Mesendoderm (in vitro differentiated cells): ENCODE data around the gene MLLT1.

Experiments used
- DNase-seq: peaks from one replicate; pipeline ENCODE4 v3.0.0; 2013
- H2AK5ac ChIP-seq: 2 replicates; pipeline ENCODE4 v1.6.1; 2013; ENCODE audit warnings: low read length, inconsistent platforms
- H2BK120ac ChIP-seq: 2 replicates; pipeline ENCODE4 v1.6.1; 2013; ENCODE audit warnings: low read depth, mild to moderate bottlenecking, low read length, moderate library complexity, mixed read lengths
- H2BK15ac ChIP-seq: replicated peaks from 2 replicates; pipeline ENCODE4 v1.6.1; 2013; ENCODE audit warnings: low read depth, mild to moderate bottlenecking, moderate library complexity
- H2BK5ac ChIP-seq: 2 replicates; pipeline ENCODE4 v1.6.1; 2013; ENCODE audit warnings: low read length, inconsistent platforms
- H3K18ac ChIP-seq: 2 replicates; pipeline ENCODE4 v1.6.1; 2013; ENCODE audit warnings: mild to moderate bottlenecking, low read length, mixed read lengths
- H3K23ac ChIP-seq: one replicate; pipeline ENCODE4 v1.6.1; 2013; ENCODE audit warnings: low read length
- H3K27ac ChIP-seq: 2 replicates; pipeline ENCODE4 v1.5.1; 2013; ENCODE audit warnings: low read depth, mild to moderate bottlenecking, inconsistent platforms, low read length, moderate library complexity
- H3K27me3 ChIP-seq: 2 replicates; pipeline ENCODE4 v1.6.1; 2013; ENCODE audit warnings: low read length, control low read depth, mild to moderate bottlenecking, inconsistent platforms; ENCODE audit not compliant: insufficient read depth, poor library complexity
- H3K36me3 ChIP-seq: 2 replicates; pipeline ENCODE4 v1.6.1; 2013; ENCODE audit warnings: low read length, inconsistent platforms; ENCODE audit not compliant: control insufficient read depth, insufficient read depth
- H3K4ac ChIP-seq: one replicate; pipeline ENCODE4 v1.6.1; 2013; ENCODE audit warnings: low read depth, mild to moderate bottlenecking, low read length, moderate library complexity
- H3K4me1 ChIP-seq: 2 replicates; pipeline ENCODE4 v1.6.1; 2013; ENCODE audit warnings: low read depth, low read length, inconsistent platforms; ENCODE audit not compliant: control insufficient read depth
- H3K4me2 ChIP-seq: 2 replicates; pipeline ENCODE4 v1.6.1; 2013; ENCODE audit warnings: low read length
- H3K4me3 ChIP-seq: 2 replicates; pipeline ENCODE4 v1.5.1; 2013; ENCODE audit warnings: mild to moderate bottlenecking, low read length
- H3K56ac ChIP-seq: one replicate; pipeline ENCODE4 v1.6.1; 2013; ENCODE audit warnings: low read length
- H3K79me1 ChIP-seq: 2 replicates; pipeline ENCODE4 v1.6.1; 2013; ENCODE audit warnings: low read length, inconsistent platforms
- H3K79me2 ChIP-seq: 2 replicates; pipeline ENCODE4 v1.6.1; 2013; ENCODE audit warnings: mild to moderate bottlenecking, low read length; ENCODE audit not compliant: control insufficient read depth, insufficient read depth
- H3K9ac ChIP-seq: 2 replicates; pipeline ENCODE4 v1.6.1; 2013; ENCODE audit warnings: low read length, inconsistent platforms
- H4K5ac ChIP-seq: one replicate; pipeline ENCODE4 v1.6.1; 2013; ENCODE audit warnings: low read length
- H4K8ac ChIP-seq: one replicate; pipeline ENCODE4 v1.6.1; 2013; ENCODE audit warnings: low read depth, mild to moderate bottlenecking, control low read depth, low read length, moderate library complexity
- WGBS: extraction: QIAGEN DNeasy Blood & Tissue Kit; methylation state at CpG from one replicate; pipeline ENCODE4 v1.1.7; 2013; ENCODE audit warnings: low lambda C conversion rate, missing lambda C conversion rate; ENCODE audit not compliant: insufficient coverage; ENCODE audit errors: extremely low coverage; 5-methylcytosine and 5-hydroxymethylcytosine counted together

Gene MLLT1

GRCh38 chr19:6185835-6186834, 93.6 kb downstream of the MLLT1 start:
- Histone ChIP-seq H3K79me2 (no peaks in the 10 kb centered on the region), H3K56ac (no peak overlapping the region), H3K4ac (no peak overlapping the region), H2BK15ac (no peak overlapping the region), H3K4me3 (no peak overlapping the region), H3K27ac (no peak overlapping the region), H3K4me2 (no peak overlapping the region), H3K27me3 (no peaks in the 10 kb centered on the region), H4K8ac (no peak overlapping the region), H4K5ac (no peak overlapping the region), H2BK120ac (no peak overlapping the region), H3K23ac (no peak overlapping the region), H3K9ac (no peak overlapping the region), H3K18ac (no peak overlapping the region), H3K4me1 (no peaks in the 10 kb centered on the region), H2AK5ac (no peak overlapping the region), H3K36me3 (no peaks in the 10 kb centered on the region), H2BK5ac (no peak overlapping the region), H3K79me1 (no peaks in the 10 kb centered on the region)
- no CpG with 5 or more reads among the region's 4 CpGs for WGBS
- DNase-seq, result no peak

- Histone ChIP-seq H3K27ac (no peak overlapping the region), H3K9ac (no peak overlapping the region), H3K79me1 (no peaks in the 10 kb centered on the region), H3K56ac (no peak overlapping the region), H2BK5ac (no peak overlapping the region), H3K4me3 (no peak overlapping the region), H3K4me1 (no peaks in the 10 kb centered on the region), H2BK15ac (no peak overlapping the region), H3K79me2 (no peaks in the 10 kb centered on the region), H4K5ac (no peak overlapping the region), H4K8ac (no peak overlapping the region), H3K18ac (no peak overlapping the region), H3K4ac (no peak overlapping the region), H3K4me2 (no peak overlapping the region), H3K36me3 (no peaks in the 10 kb centered on the region), H2BK120ac (no peak overlapping the region), H3K27me3 (no peaks in the 10 kb centered on the region), H2AK5ac (no peak overlapping the region), H3K23ac (no peak overlapping the region)
- DNase-seq, result no peak
- WGBS, result no CpG with 5 or more reads among the region's 10 CpGs
Measured at GRCh38 chr19:6185093-6185834, 94.5 kb downstream of the MLLT1 start.

- Histone ChIP-seq H2BK120ac (no peak overlapping the region), H3K27me3 (no peaks in the 10 kb centered on the region), H4K8ac (no peak overlapping the region), H3K79me2 (no peaks in the 10 kb centered on the region), H3K79me1 (no peaks in the 10 kb centered on the region), H2BK15ac (no peak overlapping the region), H3K18ac (no peak overlapping the region), H3K4me1 (no peaks in the 10 kb centered on the region), H3K9ac (no peak overlapping the region), H3K4ac (no peak overlapping the region), H2BK5ac (no peak overlapping the region), H3K23ac (no peak overlapping the region), H3K36me3 (no peaks in the 10 kb centered on the region), H3K56ac (no peak overlapping the region), H2AK5ac (no peak overlapping the region), H3K4me2 (no peak overlapping the region), H4K5ac (no peak overlapping the region), H3K4me3 (no peak overlapping the region), H3K27ac (no peak overlapping the region)
- WGBS, result no CpG with 5 or more reads among the region's 2 CpGs
- no peak for DNase-seq
Measured at GRCh38 chr19:6181119-6181518, 98.7 kb downstream of the MLLT1 start.

- Histone ChIP-seq H2BK15ac (no peak overlapping the region), H2AK5ac (no peak overlapping the region), H3K27ac (no peak overlapping the region), H2BK120ac (no peak overlapping the region), H3K4ac (no peak overlapping the region), H3K23ac (no peak overlapping the region), H3K56ac (no peak overlapping the region), H3K9ac (no peak overlapping the region), H4K8ac (no peak overlapping the region), H4K5ac (no peak overlapping the region), H3K4me1 (no peaks in the 10 kb centered on the region), H2BK5ac (no peak overlapping the region), H3K4me3 (no peak overlapping the region), H3K27me3 (no peaks in the 10 kb centered on the region), H3K79me1 (no peaks in the 10 kb centered on the region), H3K18ac (no peak overlapping the region), H3K79me2 (no peaks in the 10 kb centered on the region), H3K4me2 (no peak overlapping the region), H3K36me3 (no peaks in the 10 kb centered on the region)
- no peak for DNase-seq
- WGBS, result no CpG with 5 or more reads among the region's 5 CpGs
Measured at GRCh38 chr19:6173190-6173589, 106.6 kb downstream of the MLLT1 start.

GRCh38 chr19:6172074-6172863, 107.5 kb downstream of the MLLT1 start:
- H3K56ac ChIP-seq, result no peak overlapping the region
- H4K5ac ChIP-seq, result no peak overlapping the region
- H3K4ac ChIP-seq, result no peak overlapping the region
- no peaks in the 10 kb centered on the region for H3K79me2 ChIP-seq
- no peak overlapping the region for H2AK5ac ChIP-seq
- H2BK5ac ChIP-seq, result no peak overlapping the region
- no peak overlapping the region for H2BK120ac ChIP-seq
- no peak overlapping the region for H3K23ac ChIP-seq
- H3K79me1 ChIP-seq, result no peaks in the 10 kb centered on the region
- no peak overlapping the region for H3K18ac ChIP-seq
- DNase-seq, result no peak
- no peak overlapping the region for H3K4me3 ChIP-seq
- H3K9ac ChIP-seq, result no peak overlapping the region
- no peak overlapping the region for H3K27ac ChIP-seq
- H2BK15ac ChIP-seq, result no peak overlapping the region
- no peak overlapping the region for H3K4me2 ChIP-seq
- no CpG with 5 or more reads among the region's 3 CpGs for WGBS
- H4K8ac ChIP-seq, result no peak overlapping the region
- H3K27me3 ChIP-seq, result no peaks in the 10 kb centered on the region
- no peaks in the 10 kb centered on the region for H3K4me1 ChIP-seq
- no peaks in the 10 kb centered on the region for H3K36me3 ChIP-seq
